HG03097 (cell line): ENCODE data around the gene STXBP2.
A peak's percentile ranks its signal among the peaks of the same experiment; 100 is the strongest.

Source experiments
- ATAC-seq: cut with Tn5 transposase; IDR thresholded peaks from one replicate; pipeline ENCODE4 v1.9.1; 2021; ENCODE audit not compliant: unreplicated experiment, low FRiP score

The STXBP2 gene

GRCh38 chr19:7677669-7678311 lies 40.9 kb downstream of the STXBP2 start:
- no peak for ATAC-seq

- ATAC-seq: no peak
These were observed 42.3 kb downstream of the STXBP2 start for GRCh38 chr19:7678971-7679751.

- ATAC-seq: no peak
These were observed 43.1 kb downstream of the STXBP2 start for GRCh38 chr19:7679771-7680605.

GRCh38 chr19:7680606-7681339 lies 43.9 kb downstream of the STXBP2 start, which contains the start of gene TRAPPC5:
Gene TRAPPC5 (plus strand): TSS chr19:7680833. CDS start chr19:7682254, 1,421 bp downstream.
- ATAC-seq: peak; percentile 48

- peak; percentile 17 for ATAC-seq
These were observed 44.6 kb downstream of the STXBP2 start for GRCh38 chr19:7681340-7682174.

GRCh38 chr19:7682175-7682855 lies 45.4 kb downstream of the STXBP2 start:
- no peak for ATAC-seq

- no peak for ATAC-seq
These were observed 48.9 kb downstream of the STXBP2 start for GRCh38 chr19:7685546-7686445.

GRCh38 chr19:7687177-7687576 lies 50.3 kb downstream of the STXBP2 start:
- ATAC-seq: no peak

GRCh38 chr19:7689165-7689564 lies 52.3 kb downstream of the STXBP2 start:
- ATAC-seq: no peak

GRCh38 chr19:7690779-7691258 lies 53.9 kb downstream of the STXBP2 start:
- no peak for ATAC-seq

GRCh38 chr19:7691497-7691896 lies 54.6 kb downstream of the STXBP2 start:
- ATAC-seq: no peak

GRCh38 chr19:7692417-7693088 lies 55.6 kb downstream of the STXBP2 start:
- ATAC-seq: no peak

- ATAC-seq: no peak
These were observed 57.6 kb downstream of the STXBP2 start for GRCh38 chr19:7694499-7694898.
